GM23248 (cell line): ENCODE measurements around the gene MRPL4. TPM values are rescaled to one million over a fixed set of nuclear protein-coding genes. Genes with fewer than 3 reads are reported as not detected.

Source experiments
- DNase-seq: peaks from one replicate; pipeline ENCODE4 v3.0.0-alpha.2; 2015
- H2AFZ ChIP-seq: fragments of 200-600 bp; sonication (generic); 2 replicates; pipeline ENCODE4 v1.6.1; 2016; ENCODE audit warnings: antibody characterized with exemption
- H3F3A ChIP-seq: fragments of 200-600 bp; sonication (generic); 2 replicates; pipeline ENCODE4 v1.6.1; 2016; ENCODE audit warnings: mild to moderate bottlenecking, antibody characterized with exemption, mixed run types; ENCODE audit not compliant: insufficient read depth
- H3K27ac ChIP-seq: fragments of 200-600 bp; sonication (generic); 2 replicates; pipeline ENCODE4 v1.5.1; 2016; ENCODE audit warnings: mild to moderate bottlenecking
- H3K27me3 ChIP-seq: fragments of 200-600 bp; sonication (generic); replicated peaks from 2 replicates; pipeline ENCODE4 v1.6.1; 2016; ENCODE audit warnings: mild to moderate bottlenecking; ENCODE audit not compliant: insufficient read depth
- H3K36me3 ChIP-seq: fragments of 200-600 bp; sonication (generic); 2 replicates; pipeline ENCODE4 v1.6.1; 2016; ENCODE audit warnings: low read depth, mild to moderate bottlenecking
- H3K4me1 ChIP-seq: fragments of 200-600 bp; sonication (generic); 2 replicates; pipeline ENCODE4 v1.6.1; 2016; ENCODE audit warnings: mild to moderate bottlenecking; ENCODE audit not compliant: insufficient read depth
- H3K4me2 ChIP-seq: fragments of 200-600 bp; sonication (generic); one replicate; pipeline ENCODE4 v1.6.1; 2016; ENCODE audit warnings: mild to moderate bottlenecking; ENCODE audit not compliant: unreplicated experiment
- H3K4me3 ChIP-seq: fragments of 200-600 bp; sonication (generic); 2 replicates; pipeline ENCODE4 v1.5.1; 2016; ENCODE audit warnings: mild to moderate bottlenecking
- H3K79me2 ChIP-seq: fragments of 200-600 bp; sonication (generic); 2 replicates; pipeline ENCODE4 v1.6.1; 2016; ENCODE audit warnings: mild to moderate bottlenecking; ENCODE audit not compliant: insufficient read depth
- H3K9ac ChIP-seq: fragments of 200-600 bp; sonication (generic); 2 replicates; pipeline ENCODE4 v1.6.1; 2016; ENCODE audit warnings: mild to moderate bottlenecking
- H3K9me2 ChIP-seq: fragments of 200-600 bp; sonication (generic); 2 replicates; pipeline ENCODE4 v1.6.1; 2016; ENCODE audit warnings: mixed run types, mild to moderate bottlenecking, moderate library complexity; ENCODE audit not compliant: insufficient read depth
- H3K9me3 ChIP-seq: fragments of 200-600 bp; sonication (generic); one replicate; pipeline ENCODE4 v1.6.1; 2017; ENCODE audit warnings: low read depth
- H4K20me1 ChIP-seq: fragments of 200-600 bp; sonication (generic); 2 replicates; pipeline ENCODE4 v1.6.0; 2016; ENCODE audit not compliant: insufficient read depth
- EZH2 ChIP-seq: fragments of 200-600 bp; sonication (generic); IDR thresholded peaks from 2 replicates; pipeline ENCODE4 v1.6.1; 2018; ENCODE audit warnings: antibody characterized with exemption, mild to moderate bottlenecking; ENCODE audit not compliant: insufficient read depth, poor library complexity, severe bottlenecking
- EZH2phosphoT487 ChIP-seq: fragments of 200-600 bp; sonication (generic); IDR thresholded peaks from 2 replicates; pipeline ENCODE4 v1.6.1; 2018; ENCODE audit warnings: antibody characterized with exemption, moderate library complexity, mild to moderate bottlenecking, low read depth; ENCODE audit not compliant: insufficient read depth
- WGBS, 2 experiments: methylation state at CpG; one replicate each; pipeline ENCODE4 v1.1.6; 2015 to 2017; ENCODE audit warnings: low lambda C conversion rate in 2 of 2, low coverage in 1 of 2; ENCODE audit errors: missing lambda C conversion rate in 2 of 2; 5-methylcytosine and 5-hydroxymethylcytosine counted together
- in situ Hi-C: fragments of 300-500 bp; cut with MboI; formaldehyde crosslinking; loops from 2 replicates; pipeline ENCODE4 v1.15.0; 2020
- polyA plus RNA-seq: library from polyadenylated mRNA; unstranded; fragments of >200 nt; fragmentation: Nextera tagmentation; extraction: Ambion mirVana; gene quantifications from 2 replicates; pipeline ENCODE4 v1.2.1, GENCODE V29; 2016
- total RNA-seq: library from RNA; depleted of rRNA; stranded (reverse); fragments of >200 nt; shearing (Covaris generic); gene quantifications from 2 replicates; pipeline ENCODE4 v1.2.3, GENCODE V29; 2014

Gene MRPL4
- total and polyA plus RNA-seq, 2 experiments from 2014 or later = 73.9 to 101 TPM

GRCh38 chr19:10289167-10289835 is 37.3 kb downstream of the MRPL4 start:
- Histone ChIP-seq H3K27ac (peak overlapping the region; percentile 68), H3K79me2 (no peaks in the 10 kb centered on the region), H3K27me3 (no peaks in the 10 kb centered on the region), H3K4me2 (peak overlapping the region; percentile 80), H4K20me1 (no peaks in the 10 kb centered on the region), H3K36me3 (no peaks in the 10 kb centered on the region; the same call in 1 of the 2 replicates), H3K4me3 (peak overlapping the region; percentile 72), H3K9me3 (no peaks in the 10 kb centered on the region), H3K9ac (peak overlapping the region; percentile 70), H3K4me1 (no peaks in the 10 kb centered on the region; the same call in 1 of the 2 replicates), H3F3A (0 out of 2 replicates have a peak, but pooled peaks cover 9% of the 10 kb centered on the region), H3K9me2 (no peaks in the 10 kb centered on the region), H2AFZ (peak overlapping the region; percentile 76)
- WGBS, 2 experiments = 2% methylated on average over 40 to 49 of the region's 50 CpGs
- TF ChIP-seq EZH2 = no peak
- TF ChIP-seq EZH2phosphoT487 = no peak
- in situ Hi-C loops = no loop called here
- DNase-seq = peak; percentile 93

GRCh38 chr19:10289836-10290356 is 37.9 kb downstream of the MRPL4 start, which contains the start of gene ICAM5:
ICAM5 (plus strand) TSS chr19:10289952; CDS start chr19:10290044, 92 bp downstream.
- no peaks in the 10 kb centered on the region for H4K20me1 ChIP-seq
- peak within 1 kb of the TSS; percentile 80 for H3K4me2 ChIP-seq
- peak; percentile 74 for DNase-seq
- H3K27me3 ChIP-seq = no peaks in the 10 kb centered on the region
- TF ChIP-seq EZH2phosphoT487 = no peak
- TF ChIP-seq EZH2 = no peak
- H3F3A ChIP-seq = 0 out of 2 replicates have a peak, but pooled peaks cover 9% of the 10 kb centered on the region
- H3K4me3 ChIP-seq = peak within 1 kb of the TSS; percentile 72
- peak within 1 kb of the TSS; percentile 70 for H3K9ac ChIP-seq
- no peaks in the 10 kb centered on the region for H3K9me2 ChIP-seq
- 1 to 4% methylated on average over 17 to 42 of the region's 45 CpGs for WGBS, 2 experiments
- peak within 1 kb of the TSS; percentile 68 for H3K27ac ChIP-seq
- in situ Hi-C loops = no loop called here
- no peaks in the 10 kb centered on the region; the same call in 1 of the 2 replicates for H3K4me1 ChIP-seq
- no peaks in the 10 kb centered on the region; the same call in 1 of the 2 replicates for H3K36me3 ChIP-seq
- peak within 1 kb of the TSS; percentile 76 for H2AFZ ChIP-seq
- H3K9me3 ChIP-seq = no peaks in the 10 kb centered on the region
- no peaks in the 10 kb centered on the region for H3K79me2 ChIP-seq

GRCh38 chr19:10290357-10290875 is 38.4 kb downstream of the MRPL4 start:
- 0 out of 2 replicates have a peak, but pooled peaks cover 9% of the 10 kb centered on the region for H3F3A ChIP-seq
- H3K9ac ChIP-seq = peak overlapping the region; percentile 70
- 0 out of 2 replicates have a peak overlapping the region, but pooled peaks have one; percentile 68 for H3K27ac ChIP-seq
- H2AFZ ChIP-seq = peak overlapping the region; percentile 76
- H3K27me3 ChIP-seq = no peaks in the 10 kb centered on the region
- H3K79me2 ChIP-seq = no peaks in the 10 kb centered on the region
- TF ChIP-seq EZH2phosphoT487 = no peak
- TF ChIP-seq EZH2 = no peak
- WGBS, 2 experiments = 3 to 6% methylated on average over 27 to 30 of the region's 30 CpGs
- DNase-seq = peak; percentile 73
- in situ Hi-C loops = no loop called here
- H4K20me1 ChIP-seq = no peaks in the 10 kb centered on the region
- H3K4me2 ChIP-seq = peak overlapping the region; percentile 80
- H3K4me3 ChIP-seq = peak overlapping the region; percentile 72
- no peaks in the 10 kb centered on the region for H3K36me3 ChIP-seq
- H3K4me1 ChIP-seq = no peaks in the 10 kb centered on the region; the same call in 1 of the 2 replicates
- H3K9me3 ChIP-seq = no peaks in the 10 kb centered on the region
- H3K9me2 ChIP-seq = no peaks in the 10 kb centered on the region

DNA sequence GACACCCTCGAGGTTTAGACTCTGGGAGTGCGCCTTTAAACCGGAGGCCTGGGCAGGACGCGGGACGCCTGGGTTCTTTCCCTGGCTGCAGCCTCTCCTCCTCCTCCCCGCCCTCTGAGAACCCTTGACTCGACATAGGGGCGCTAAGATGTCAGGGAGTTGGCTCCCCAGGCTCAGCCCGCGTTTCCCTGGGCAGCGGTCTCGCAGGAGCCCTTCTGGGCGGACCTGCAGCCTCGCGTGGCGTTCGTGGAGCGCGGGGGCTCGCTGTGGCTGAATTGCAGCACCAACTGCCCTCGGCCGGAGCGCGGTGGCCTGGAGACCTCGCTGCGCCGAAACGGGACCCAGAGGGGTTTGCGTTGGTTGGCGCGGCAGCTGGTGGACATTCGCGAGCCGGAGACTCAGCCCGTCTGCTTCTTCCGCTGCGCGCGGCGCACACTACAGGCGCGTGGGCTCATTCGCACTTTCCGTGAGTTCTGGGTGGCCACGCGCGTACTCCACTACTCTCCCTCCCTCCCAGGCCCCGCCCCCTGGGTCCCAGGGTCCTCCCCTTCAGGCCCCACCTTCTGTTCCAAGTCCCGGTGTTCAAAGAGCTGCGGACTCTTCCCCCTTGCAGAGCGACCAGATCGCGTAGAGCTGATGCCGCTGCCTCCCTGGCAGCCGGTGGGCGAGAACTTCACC is 39.0 kb downstream of the MRPL4 start:
- Histone ChIP-seq H3K4me3 (peak overlapping the region; percentile 72), H3K4me1 (no peaks in the 10 kb centered on the region; the same call in 1 of the 2 replicates), H3K9me2 (no peaks in the 10 kb centered on the region), H3K9ac (peak overlapping the region; percentile 70), H3K27ac (no peak overlapping the region), H2AFZ (peak overlapping the region; percentile 76), H3F3A (0 out of 2 replicates have a peak, but pooled peaks cover 6% of the 10 kb centered on the region), H4K20me1 (no peaks in the 10 kb centered on the region), H3K4me2 (peak overlapping the region; percentile 80), H3K36me3 (no peaks in the 10 kb centered on the region), H3K9me3 (no peaks in the 10 kb centered on the region), H3K27me3 (no peaks in the 10 kb centered on the region), H3K79me2 (no peaks in the 10 kb centered on the region)
- in situ Hi-C loops = no loop called here
- no peak for TF ChIP-seq EZH2phosphoT487
- no peak for TF ChIP-seq EZH2
- peak; percentile 80 for DNase-seq
- 0 to 1% methylated on average over 38 to 55 of the region's 57 CpGs for WGBS, 2 experiments
